HG02798 (cell line): ENCODE measurements around the gene FAM78A.
"Not testable (repeated sequence)": the region's sequence is repeated elsewhere in the genome, so short reads cannot be mapped to it uniquely, and the experiment has no call there.

ENCODE experiments used
- ATAC-seq: cut with Tn5 transposase; IDR thresholded peaks from one replicate; pipeline ENCODE4 v1.9.1; 2021; ENCODE audit warnings: mild to moderate bottlenecking; ENCODE audit not compliant: unreplicated experiment, poor library complexity

Gene FAM78A

GRCh38 chr9:131244331-131244730 is 32.0 kb downstream of the FAM78A start:
- ATAC-seq, result not testable (repeated sequence)

DNA sequence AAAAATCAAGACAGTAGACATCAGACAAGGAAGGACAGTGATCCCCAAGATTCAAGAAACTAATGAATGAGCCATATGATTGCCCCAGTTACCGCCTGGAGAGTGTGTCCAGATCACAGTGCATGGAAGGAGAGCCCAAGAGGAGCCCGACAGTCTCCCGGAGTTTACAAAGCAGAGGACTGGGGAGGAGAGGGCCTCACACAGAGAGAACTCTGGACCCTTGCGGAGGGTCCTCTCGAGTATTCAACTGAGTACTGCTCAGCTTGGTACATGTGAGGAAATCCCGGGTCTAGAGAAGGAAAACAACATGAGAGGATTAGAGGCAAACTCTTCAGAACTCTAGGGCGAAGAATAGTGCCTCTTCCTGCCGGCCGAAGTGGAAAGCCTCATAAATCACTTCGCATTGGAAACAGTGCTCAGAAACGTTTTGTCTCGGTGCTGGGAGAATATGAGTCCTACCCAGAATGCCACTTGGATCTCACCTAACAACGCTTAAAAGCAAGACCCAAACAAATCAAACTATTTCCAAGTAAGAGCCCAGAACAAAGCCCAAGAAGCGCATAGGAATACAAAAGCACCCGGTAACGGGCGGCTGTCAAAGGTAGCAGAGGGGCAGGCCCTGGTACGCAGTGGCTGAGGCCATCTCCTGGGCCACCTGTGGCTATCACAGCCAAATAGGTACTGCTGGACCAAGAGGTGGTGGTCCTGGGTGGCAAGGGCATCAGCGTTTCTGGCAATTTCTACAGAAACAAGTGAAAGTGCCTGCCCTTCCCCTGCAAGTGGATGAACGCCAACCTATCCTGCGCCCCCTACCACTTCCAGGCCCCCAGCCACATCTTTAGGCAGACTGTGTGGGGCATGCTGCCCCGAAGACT is 36.0 kb downstream of the FAM78A start:
- ATAC-seq, result no peak

DNA sequence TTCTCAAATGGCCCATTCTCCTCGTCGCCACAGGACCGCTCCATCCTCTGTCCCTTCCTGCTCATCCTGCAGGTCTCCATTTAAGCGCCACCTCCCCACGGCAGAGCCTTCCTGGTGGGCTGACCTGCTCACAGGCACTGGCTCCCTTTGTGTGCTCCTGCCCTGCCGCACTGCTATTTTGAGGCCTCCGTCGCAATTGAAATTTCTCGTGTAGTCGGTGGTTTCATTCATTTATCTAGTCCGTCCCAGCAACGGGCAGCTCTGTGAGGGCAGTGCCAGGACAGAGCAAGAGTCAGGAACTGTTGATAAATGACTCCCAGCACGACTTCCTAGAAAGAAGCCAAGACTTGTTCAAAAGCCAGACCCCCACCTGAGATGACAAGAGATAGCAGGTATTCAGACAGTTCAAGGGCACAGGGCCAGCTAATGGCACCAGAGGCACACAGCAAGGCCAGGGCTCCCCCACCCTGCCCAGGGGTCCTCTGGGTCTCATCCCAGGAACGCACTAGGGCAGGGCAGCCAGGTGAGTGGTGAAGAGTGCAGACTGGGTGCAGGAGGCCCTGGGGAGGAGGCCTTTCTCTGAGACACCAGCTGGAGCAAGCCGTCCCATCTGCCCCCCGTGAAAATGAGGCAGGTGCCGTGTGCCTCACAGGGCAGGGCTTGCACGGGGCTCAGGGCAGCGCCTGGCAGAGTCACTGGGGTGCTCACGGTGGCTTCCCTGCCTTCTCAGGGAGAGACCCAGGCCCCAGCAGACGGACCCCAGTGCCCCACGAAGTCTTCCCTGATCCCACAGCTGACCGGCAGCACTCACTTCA is 36.9 kb downstream of the FAM78A start:
- no peak for ATAC-seq

DNA sequence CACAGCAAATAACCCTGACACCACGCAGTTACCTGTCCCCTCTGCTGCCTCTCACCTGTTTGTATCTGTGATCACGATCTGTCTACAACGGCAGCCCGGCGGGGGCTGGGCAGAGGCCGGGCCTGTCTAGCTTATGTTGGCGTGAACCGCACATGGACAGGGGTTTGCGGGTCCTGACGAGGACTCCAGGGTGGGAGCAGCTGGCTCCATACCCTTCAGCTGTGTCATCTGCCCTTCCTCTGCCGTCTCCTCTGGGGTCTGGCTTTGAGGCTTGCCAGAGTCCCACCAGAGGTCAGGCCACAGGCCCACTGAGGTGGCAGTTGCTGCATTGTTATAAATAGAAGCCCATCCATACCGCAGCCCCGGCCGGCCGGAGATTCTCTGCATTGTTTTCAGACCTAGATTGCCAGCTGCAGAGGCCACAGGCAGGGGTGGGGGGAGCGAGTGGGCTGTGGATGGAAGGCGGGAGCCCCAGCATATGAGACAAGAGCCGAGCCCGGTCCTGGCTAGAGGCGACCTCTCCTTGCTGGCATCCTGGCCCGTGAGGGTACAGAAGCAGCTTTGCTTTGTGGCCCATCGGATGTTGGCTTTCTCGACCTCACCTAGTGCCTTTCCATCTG is 37.8 kb downstream of the FAM78A start:
- ATAC-seq, result peak; percentile 14

- peak; percentile 89 for ATAC-seq
Measured at GRCh38 chr9:131237931-131238401, 38.3 kb downstream of the FAM78A start.

DNA sequence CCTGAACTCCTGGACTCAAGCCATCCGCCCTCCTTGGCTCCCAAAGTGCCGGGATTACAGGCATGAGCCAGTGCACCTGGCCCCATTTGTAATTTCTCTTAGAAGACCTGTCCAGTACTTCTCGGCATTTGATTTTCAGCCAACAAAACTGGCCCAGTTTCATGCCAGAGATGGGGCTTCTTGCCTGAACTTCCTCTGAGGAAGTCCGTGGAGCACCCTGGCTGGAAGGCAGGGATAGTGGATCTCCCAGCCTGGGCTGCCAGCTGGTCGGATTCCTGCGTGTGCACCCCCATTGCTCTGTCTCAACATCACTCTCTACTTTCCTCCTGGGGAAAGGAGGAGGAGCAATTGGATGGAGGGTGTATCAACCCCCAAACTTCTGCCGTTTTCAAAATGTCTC is 39.0 kb downstream of the FAM78A start:
- no peak for ATAC-seq

DNA sequence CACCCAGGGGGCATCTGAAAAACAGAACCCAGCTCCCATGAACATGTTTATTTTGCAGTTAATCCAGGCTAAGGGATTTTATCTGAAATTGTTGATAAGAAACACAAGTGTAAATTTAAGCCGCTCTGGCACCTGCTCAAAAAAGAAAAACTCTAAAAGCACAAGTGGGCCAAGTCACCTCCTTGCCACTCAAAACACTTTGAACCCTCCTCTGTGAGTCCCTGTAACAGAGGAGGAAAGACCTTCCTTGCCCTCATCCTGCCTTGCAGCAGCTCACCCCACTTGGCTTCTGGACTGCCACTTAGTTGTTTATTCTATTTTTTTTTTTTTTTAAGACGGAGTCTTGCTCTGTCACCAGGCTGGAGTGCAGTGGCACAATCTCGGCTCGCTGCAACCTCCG is 39.5 kb downstream of the FAM78A start:
- ATAC-seq, result no peak

DNA sequence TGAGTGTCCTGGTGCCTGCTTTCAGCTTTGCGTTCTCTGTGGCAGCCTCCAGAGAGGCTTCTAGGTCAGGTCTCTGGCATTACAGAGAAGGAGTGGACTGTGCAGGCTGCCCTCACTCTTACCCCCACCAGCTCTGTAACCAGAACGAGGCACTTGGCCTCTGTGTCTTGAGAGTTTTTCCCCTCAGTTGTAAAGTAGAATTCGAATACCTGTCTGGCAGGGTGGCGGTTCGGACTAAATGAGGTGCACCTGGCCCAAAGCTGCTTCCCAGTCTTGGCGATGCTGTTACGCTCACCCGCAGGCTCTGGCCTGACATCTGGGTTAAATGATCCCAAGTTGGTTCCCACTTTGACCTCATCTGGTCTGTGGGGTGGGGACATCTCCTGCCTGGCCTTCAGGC is 40.1 kb downstream of the FAM78A start:
- no peak for ATAC-seq

- ATAC-seq, result no peak
Measured at GRCh38 chr9:131235480-131235851, 40.8 kb downstream of the FAM78A start.

DNA sequence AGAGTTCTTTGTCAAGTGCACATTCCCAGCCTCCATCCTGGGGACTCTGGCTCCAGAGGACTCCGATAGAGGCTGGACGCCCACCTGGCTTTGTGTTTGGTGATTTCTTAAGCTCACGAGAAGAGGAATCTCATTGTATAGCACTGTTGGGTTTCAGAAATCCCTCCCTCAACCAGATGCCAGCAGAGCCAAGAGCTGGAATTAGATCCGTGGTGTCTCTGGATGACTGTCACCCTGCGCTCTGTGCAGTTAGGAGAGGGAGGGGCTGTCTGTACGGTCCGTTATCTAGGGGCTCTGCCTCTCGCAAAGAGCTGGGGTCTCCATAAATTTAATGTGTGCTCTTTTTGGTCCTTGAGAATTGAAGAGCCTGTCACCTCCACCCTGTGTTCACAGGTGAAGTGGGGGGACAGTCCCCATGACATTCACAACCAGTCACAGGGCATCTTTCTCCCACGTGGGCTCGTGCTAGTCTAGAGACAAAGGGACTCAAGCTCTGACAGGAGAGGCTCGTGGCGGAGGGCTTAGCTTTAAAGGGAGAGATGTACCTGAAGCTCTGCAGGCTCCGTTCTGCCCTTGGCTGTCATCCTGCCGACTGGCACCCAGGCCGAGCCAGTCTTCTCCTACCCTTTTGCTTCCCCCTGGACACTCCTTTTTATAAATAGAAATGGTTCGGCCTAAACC is 41.4 kb downstream of the FAM78A start:
- no peak for ATAC-seq

DNA sequence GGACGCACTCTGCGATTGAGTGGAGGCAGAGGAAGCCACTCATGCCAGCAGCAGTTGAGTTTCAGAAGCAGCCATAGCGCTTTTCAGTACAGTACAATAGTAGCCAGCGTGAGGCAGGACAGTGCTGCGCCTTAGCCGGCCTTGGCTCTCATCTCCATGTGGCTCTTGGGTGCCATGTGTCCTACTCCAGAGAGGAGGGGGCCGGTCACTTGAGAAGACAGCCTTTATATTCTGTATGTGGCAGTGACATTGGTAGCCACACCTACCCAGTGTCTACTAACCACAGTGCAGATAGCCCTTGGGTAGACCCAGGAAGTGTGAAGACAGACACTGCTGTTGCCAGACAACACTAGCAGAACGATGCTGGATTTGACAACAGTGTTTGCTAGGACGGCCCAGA is 42.3 kb downstream of the FAM78A start:
- ATAC-seq, result no peak

DNA sequence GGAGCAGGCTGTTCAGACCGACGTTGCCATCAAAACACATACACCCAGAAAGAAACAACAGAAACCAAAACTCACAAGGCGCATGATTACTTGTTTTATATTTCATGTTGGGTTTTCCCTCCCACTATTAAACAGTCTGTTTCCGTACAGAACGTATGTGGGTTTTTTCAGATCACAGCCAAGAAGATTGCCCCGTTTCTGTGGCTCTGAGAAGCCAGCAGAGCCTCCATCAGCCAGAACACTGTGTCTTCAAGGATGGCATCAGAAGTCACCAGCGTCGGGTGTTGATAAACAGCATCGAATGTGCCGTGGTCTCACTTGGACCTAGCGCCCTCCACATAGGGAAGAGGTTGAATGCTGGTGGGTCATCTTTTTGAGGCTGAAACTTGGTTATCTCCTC is 42.8 kb downstream of the FAM78A start:
- ATAC-seq, result no peak

DNA sequence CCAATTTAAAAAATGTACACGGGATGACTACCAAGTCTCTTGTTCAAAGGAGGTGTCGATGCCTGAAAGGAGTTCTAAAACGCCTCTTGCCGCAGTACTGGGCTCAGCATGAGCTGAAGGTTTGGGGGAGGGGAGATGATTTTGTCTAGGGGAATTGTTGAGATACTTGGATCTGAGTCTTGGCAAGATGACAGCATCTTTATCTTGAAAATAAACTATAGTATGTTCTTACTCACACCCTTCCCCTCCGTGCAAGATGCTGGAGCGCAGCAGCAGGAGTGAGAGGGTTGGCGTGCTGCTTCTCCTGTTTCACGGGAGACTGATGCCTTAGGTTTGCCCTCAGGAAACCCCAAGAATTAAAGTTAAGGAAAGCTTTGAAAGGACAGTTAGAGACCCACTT is 47.3 kb downstream of the FAM78A start:
- ATAC-seq, result no peak

DNA sequence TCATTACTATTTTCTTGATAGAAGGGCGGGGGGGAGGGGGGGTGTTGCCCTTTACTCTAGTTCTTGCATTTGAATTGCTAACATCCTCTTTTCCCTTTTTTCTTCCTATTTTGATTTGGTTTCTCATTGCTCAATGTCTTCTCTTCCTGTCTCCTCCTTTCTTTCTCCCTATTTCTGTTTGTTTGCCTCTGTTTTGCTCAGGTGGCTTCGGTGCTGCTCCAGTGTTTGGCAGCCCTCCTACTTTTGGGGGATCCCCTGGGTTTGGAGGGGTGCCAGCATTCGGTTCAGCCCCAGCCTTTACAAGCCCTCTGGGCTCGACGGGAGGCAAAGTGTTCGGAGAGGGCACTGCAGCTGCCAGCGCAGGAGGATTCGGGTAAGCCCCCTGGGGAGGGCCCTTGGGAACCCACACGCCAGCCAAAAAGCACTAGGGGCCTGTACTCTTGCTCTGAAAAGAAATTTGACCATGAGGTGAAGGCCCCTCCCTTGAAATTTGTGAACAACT is 48.3 kb downstream of the FAM78A start:
- ATAC-seq, result no peak

DNA sequence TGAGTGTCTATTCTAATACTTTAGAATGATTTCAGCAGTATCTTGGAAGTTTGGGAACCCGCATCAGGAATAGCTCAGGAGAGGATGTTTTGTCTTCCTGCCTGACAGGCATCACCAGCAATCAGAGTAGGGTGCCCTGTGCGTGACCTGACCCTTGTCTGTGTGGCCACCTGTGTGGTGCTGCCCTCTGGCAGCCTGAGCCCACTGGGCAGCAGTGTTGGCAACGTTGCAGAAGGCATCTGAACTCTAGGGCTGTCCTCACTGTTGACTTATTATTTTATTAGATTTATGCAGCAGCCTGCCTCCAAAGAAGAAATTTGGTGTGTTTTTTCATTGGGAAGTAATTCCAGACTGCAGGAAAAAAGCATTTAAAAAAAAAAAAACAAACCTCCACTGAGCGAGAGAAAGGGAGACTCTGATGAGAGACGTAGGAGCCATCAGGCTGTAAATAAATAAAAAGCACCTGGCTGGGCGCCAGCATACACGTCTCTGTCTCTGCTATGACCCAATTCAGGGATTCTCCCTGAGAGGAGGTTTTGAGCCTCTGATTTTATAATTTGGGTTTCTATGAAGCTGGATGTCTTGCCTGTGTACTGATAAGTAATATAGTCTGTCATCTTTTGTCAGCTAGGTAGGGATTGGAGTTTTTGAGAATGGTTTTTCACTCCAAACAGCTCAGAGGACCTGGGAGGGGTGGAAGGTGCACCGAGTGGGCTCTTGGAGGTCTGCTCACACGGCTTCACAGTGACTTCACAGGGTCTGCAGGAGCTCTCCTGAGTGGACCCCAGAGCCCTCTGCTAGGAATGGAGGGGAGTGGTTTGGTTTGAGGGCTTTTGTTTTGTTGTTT is 49.0 kb downstream of the FAM78A start:
- no peak for ATAC-seq

- ATAC-seq, result no peak
Measured at GRCh38 chr9:131226226-131226625, 50.1 kb downstream of the FAM78A start.

GRCh38 chr9:131222460-131222859 is 53.9 kb downstream of the FAM78A start:
- ATAC-seq, result no peak

GRCh38 chr9:131220485-131220884 is 55.8 kb downstream of the FAM78A start:
- ATAC-seq, result no peak

- no peak for ATAC-seq
Measured at GRCh38 chr9:131218370-131218769, 57.9 kb downstream of the FAM78A start.
